Natural killer cell (primary cell): Measurements from ENCODE around the gene USP9X. TPM values are rescaled to one million over a fixed set of nuclear protein-coding genes. Genes with fewer than 3 reads are reported as not detected.
"Not testable (repeated sequence)": the region's sequence is repeated elsewhere in the genome, so short reads cannot be mapped to it uniquely, and the experiment has no call there.

Source experiments
- ATAC-seq, 3 donors: fragments of 150-1000 bp in 2 of 3; fragments of 200-7000 bp in 1 of 3; cut with Tn5 transposase; 1 replicate in 1 of 3; 2 replicates in 2 of 3; pipeline ENCODE4 v1.10.0; 2021; ENCODE audit warnings: mild to moderate bottlenecking in 2 of 3, moderate library complexity in 2 of 3
- DNase-seq, 2 donors: peaks; one replicate each; pipeline versions ENCODE4 v3.0.0 to v3.0.0-alpha.2; 2013 to 2021; ENCODE audit warnings: mixed read lengths in 1 of 2
- H3K27ac ChIP-seq: one replicate; pipeline ENCODE4 v1.5.1; 2013; ENCODE audit warnings: mild to moderate bottlenecking, low read length
- H3K27me3 ChIP-seq: one replicate; pipeline ENCODE4 v1.6.1; 2013; ENCODE audit warnings: low read length; ENCODE audit not compliant: control insufficient read depth, insufficient read depth
- H3K36me3 ChIP-seq: one replicate; pipeline ENCODE4 v1.6.1; 2013; ENCODE audit warnings: low read length; ENCODE audit not compliant: control insufficient read depth, insufficient read depth
- H3K4me1 ChIP-seq: one replicate; pipeline ENCODE4 v1.6.1; 2013; ENCODE audit warnings: low read length; ENCODE audit not compliant: control insufficient read depth, insufficient read depth
- H3K4me3 ChIP-seq: one replicate; pipeline ENCODE4 v1.5.1; 2013; ENCODE audit warnings: low read length
- H3K9me3 ChIP-seq: one replicate; pipeline ENCODE4 v1.6.1; 2013; ENCODE audit warnings: low read length; ENCODE audit not compliant: control insufficient read depth, insufficient read depth
- H3K27ac Mint-ChIP-seq, 2 donors: one replicate each; pipeline ENCODE4 v1.8.0; 2022; ENCODE audit warnings: mild to moderate bottlenecking in 2 of 2, mixed read lengths in 2 of 2, moderate library complexity in 1 of 2
- H3K27me3 Mint-ChIP-seq, 2 donors: one replicate each; pipeline ENCODE4 v1.8.0; 2022; ENCODE audit warnings: low read depth in 2 of 2, mixed read lengths in 2 of 2
- H3K36me3 Mint-ChIP-seq: one replicate; pipeline ENCODE4 v1.8.0; 2022; ENCODE audit warnings: mixed read lengths
- H3K4me1 Mint-ChIP-seq, 2 donors: one replicate each; pipeline ENCODE4 v1.8.0; 2022; ENCODE audit warnings: mixed read lengths in 2 of 2
- H3K4me3 Mint-ChIP-seq: one replicate; pipeline ENCODE4 v1.8.0; 2022; ENCODE audit warnings: mild to moderate bottlenecking, moderate library complexity, mixed read lengths
- H3K9me3 Mint-ChIP-seq, 2 donors: one replicate each; pipeline ENCODE4 v1.8.0; 2022; ENCODE audit warnings: mixed read lengths in 2 of 2
- CTCF ChIP-seq: fragments of 200-600 bp; IDR thresholded peaks from one replicate; pipeline ENCODE4 v1.8.0; 2022; ENCODE audit warnings: antibody characterized with exemption
- WGBS: methylation state at CpG from one replicate; pipeline ENCODE4 v1.1.7; 2013; ENCODE audit warnings: missing lambda C conversion rate; ENCODE audit not compliant: insufficient coverage; 5-methylcytosine and 5-hydroxymethylcytosine counted together
- intact Hi-C: fragments of 100-400 bp; cut with micrococcal nuclease; formaldehyde crosslinking; loops from one replicate; pipeline ENCODE4 v1.14.2; 2022
- total RNA-seq, 4 donors: library from RNA; stranded (reverse); fragments of 120-200 nt in 1 of 4; gene quantifications; one replicate each; pipeline versions ENCODE4 v1.2.3 to v1.2.4, GENCODE V29; 2013 to 2022

The USP9X gene
- total RNA-seq, 3 donors from 2014 or later (not counting 1 experiment from before 2014, with no cell fraction given), result 76.3 to 87.4 (median 81.9) TPM

DNA sequence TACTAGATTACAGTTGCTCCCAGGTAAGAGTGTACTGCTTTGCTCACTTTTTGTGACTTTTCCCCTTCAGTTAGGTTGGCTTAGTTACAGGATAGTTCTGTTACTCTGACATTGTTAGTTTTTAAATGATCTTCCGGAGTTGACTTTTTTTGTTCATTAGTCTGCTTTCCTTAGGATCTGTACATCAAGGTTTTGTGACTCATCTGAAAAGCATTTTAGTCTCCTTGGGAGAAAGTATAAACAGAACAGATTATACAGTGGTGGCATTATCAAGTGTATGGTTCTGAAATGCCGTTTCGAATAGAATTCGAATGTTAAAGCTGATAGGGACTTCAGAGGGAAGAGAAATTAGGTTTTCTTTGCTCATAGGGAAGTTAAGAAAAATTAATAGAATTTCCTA is 63.3 kb downstream of the USP9X start:
- H3K4me3 ChIP-seq, result no peak overlapping the region
- intact Hi-C loops, result no loop called here
- H3K4me1 ChIP-seq, result no peaks in the 10 kb centered on the region
- H3K27me3 ChIP-seq, result no peaks in the 10 kb centered on the region
- H3K36me3 ChIP-seq, result peaks cover 41% of the 10 kb centered on the region
- Mint-ChIP-seq H3K9me3 (no peaks in the 10 kb centered on the region), H3K27ac (no peak overlapping the region), H3K4me1 (no peaks in the 10 kb centered on the region), H3K4me3 (no peak overlapping the region), H3K36me3 (peaks cover 21% of the 10 kb centered on the region), H3K27me3 (no peaks in the 10 kb centered on the region)
- WGBS, result no CpG with 5 or more reads among the region's 4 CpGs
- TF ChIP-seq CTCF, result no peak
- H3K9me3 ChIP-seq, result no peaks in the 10 kb centered on the region
- H3K27ac ChIP-seq, result no peak overlapping the region
- no peak for DNase-seq
- ATAC-seq, result no peak

- WGBS, result no CpG with 5 or more reads among the region's 7 CpGs
- Histone ChIP-seq H3K4me3 (no peak overlapping the region), H3K9me3 (no peaks in the 10 kb centered on the region), H3K27ac (no peak overlapping the region), H3K27me3 (no peaks in the 10 kb centered on the region), H3K36me3 (peaks cover 34% of the 10 kb centered on the region), H3K4me1 (no peaks in the 10 kb centered on the region)
- no peaks in the 10 kb centered on the region for H3K9me3 Mint-ChIP-seq
- intact Hi-C loops, result no loop called here
- H3K36me3 Mint-ChIP-seq, result peaks cover 31% of the 10 kb centered on the region
- H3K27me3 Mint-ChIP-seq, result no peaks in the 10 kb centered on the region
- no peak for DNase-seq
- ATAC-seq, result no peak
- no peak for TF ChIP-seq CTCF
- H3K4me3 Mint-ChIP-seq, result no peak overlapping the region
- H3K4me1 Mint-ChIP-seq, result no peaks in the 10 kb centered on the region
- H3K27ac Mint-ChIP-seq, result no peak overlapping the region
Measured at GRCh38 chrX:41150043-41150442, 64.8 kb downstream of the USP9X start.

GRCh38 chrX:41151726-41152125 is 66.5 kb downstream of the USP9X start:
- intact Hi-C loops, H3K27ac Mint-ChIP-seq, H3K4me3 ChIP-seq, H3K9me3 ChIP-seq, H3K27me3 ChIP-seq, H3K9me3 Mint-ChIP-seq, H3K27ac ChIP-seq, ATAC-seq, H3K4me3 Mint-ChIP-seq, H3K4me1 ChIP-seq, H3K27me3 Mint-ChIP-seq, H3K4me1 Mint-ChIP-seq, DNase-seq: not testable (repeated sequence)
- peaks cover 37% of the 10 kb centered on the region for H3K36me3 Mint-ChIP-seq
- H3K36me3 ChIP-seq, result peaks cover 31% of the 10 kb centered on the region
- over 99% methylated on average over 12 of the region's 12 CpGs for WGBS

GRCh38 chrX:41152221-41152620 is 67.0 kb downstream of the USP9X start:
- no CpG with 5 or more reads among the region's 4 CpGs for WGBS

More at GRCh38 chrX:41152221-41152620, 67.0 kb downstream of the USP9X start:
- Histone ChIP-seq H3K27me3 (no peaks in the 10 kb centered on the region), H3K4me3 (no peak overlapping the region), H3K36me3 (peaks cover 34% of the 10 kb centered on the region), H3K4me1 (no peaks in the 10 kb centered on the region), H3K9me3 (no peaks in the 10 kb centered on the region), H3K27ac (no peak overlapping the region)
- Mint-ChIP-seq H3K4me3 (no peak overlapping the region), H3K27ac (no peak overlapping the region), H3K36me3 (peaks cover 37% of the 10 kb centered on the region), H3K27me3 (no peaks in the 10 kb centered on the region), H3K4me1 (no peaks in the 10 kb centered on the region), H3K9me3 (no peaks in the 10 kb centered on the region)
- intact Hi-C loops, result no loop called here
- DNase-seq, result no peak
- TF ChIP-seq CTCF, result no peak
- ATAC-seq, result no peak
